M059J (cell line): ENCODE data around the gene APLN. TPM values are rescaled to one million over a fixed set of nuclear protein-coding genes. Genes with fewer than 3 reads are reported as not detected.
A peak's percentile ranks its signal among the peaks of the same experiment; 100 is the strongest.

ENCODE experiments used
- DNase-seq: peaks from one replicate; pipeline ENCODE4 v3.0.0-alpha.2; 2012; ENCODE audit warnings: low read depth
- total RNA-seq: library from RNA; depleted of rRNA; stranded (reverse); fragments of >200 nt; shearing (Covaris generic); gene quantifications from 2 replicates; pipeline ENCODE4 v1.2.3, GENCODE V29; 2014

Gene APLN
- total RNA-seq, 1 experiment from 2014 or later: 2.1 TPM

DNA sequence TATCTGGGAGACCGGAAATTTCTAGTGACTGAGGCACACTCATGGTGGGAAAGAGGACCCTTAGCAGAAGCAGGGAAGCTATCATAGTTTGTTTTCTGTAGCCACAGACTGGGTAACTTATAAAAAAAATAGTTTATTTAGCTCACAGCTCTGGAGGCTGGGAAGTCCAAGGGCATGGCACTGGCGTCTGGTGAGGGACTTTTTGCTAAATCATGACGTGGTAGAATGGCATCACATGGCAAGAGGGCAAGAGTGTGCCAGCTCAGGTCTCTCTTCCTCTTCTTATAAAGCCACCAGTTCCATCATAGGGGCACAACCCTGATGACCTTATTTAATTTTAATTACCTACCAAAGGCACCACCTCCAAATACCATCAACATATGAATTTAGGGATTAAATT lies 13.3 kb downstream of the APLN start:
- DNase-seq: no peak

DNA sequence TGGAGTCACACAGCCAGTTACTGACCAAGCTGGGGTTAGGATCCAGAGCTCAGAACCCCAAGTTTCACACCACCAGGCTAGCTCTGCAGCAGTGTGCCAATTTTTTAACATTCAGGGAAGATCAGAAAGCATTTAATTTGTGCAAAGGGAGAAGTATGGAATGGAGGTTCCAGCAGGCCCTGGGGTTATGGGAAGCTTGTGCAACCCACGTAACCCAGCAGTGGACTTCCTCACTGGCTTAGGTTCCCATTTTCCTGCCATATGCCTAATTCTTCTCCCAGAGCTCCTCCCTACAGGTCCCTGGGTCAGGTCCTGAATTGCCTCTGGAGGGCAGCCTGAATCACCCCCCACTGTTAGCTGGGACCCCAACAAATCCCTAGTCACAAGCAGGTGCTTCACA lies 14.0 kb downstream of the APLN start:
- DNase-seq: no peak

DNA sequence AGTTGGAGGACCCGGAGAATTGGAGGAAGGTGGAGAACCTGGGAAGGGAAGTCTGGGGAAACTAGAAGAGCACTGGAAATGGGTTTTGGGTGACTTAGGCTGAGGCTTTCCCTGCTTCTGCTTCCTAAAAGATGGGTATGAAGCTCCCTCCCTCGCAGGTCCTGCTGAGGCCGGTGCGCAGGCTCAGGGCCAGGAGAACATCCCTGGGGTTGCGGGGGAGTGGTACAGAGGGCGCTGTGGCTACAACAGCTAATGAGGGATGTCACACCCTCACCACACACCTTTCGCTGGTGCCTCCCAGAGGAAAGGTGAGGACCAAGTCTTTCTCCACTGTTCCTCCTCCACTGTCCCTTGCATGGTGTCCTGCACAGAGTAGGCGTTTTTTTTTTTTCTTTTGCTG lies 15.8 kb downstream of the APLN start:
- no peak for DNase-seq

DNA sequence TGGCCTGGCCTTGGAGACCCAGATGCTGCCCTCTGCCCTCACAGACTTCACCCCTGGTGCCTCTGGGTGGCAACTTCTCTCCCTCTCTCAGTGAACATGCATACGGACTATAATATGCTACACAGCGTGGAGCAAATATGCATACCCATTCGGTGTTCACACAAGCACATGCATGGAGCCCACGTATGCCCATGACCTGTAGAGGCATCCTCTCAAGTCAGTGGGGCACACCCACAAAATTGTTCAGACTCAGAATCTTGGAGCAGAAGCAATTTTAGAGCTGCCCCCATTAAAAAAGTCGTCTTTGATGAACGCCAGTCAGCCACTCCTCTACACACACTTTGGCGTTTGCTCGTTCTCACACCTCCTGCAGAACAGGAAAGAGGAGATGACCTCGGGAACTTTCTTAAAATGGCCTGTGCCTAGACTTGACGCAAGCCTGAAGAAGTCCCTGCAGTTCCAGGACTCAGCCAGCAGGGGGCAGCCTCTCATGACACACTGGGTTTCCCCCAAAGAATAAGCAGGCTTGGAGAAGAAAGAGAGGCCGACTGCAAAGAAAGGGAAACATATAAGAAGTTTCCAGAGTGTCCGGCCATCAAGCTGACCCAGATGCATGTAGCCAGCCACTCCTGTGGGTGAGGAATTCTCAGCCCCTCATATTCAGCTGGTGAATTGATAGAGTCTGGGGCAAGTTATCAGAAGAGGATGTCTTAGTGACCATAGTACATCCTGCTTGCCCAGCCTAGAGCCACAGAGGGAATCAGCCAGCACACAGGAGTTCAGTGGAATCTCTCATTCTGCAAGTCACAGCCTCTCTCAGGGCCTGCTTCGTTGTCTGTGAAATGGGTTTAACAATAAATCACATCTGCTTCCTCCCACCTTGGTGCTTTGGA lies 17.3 kb downstream of the APLN start:
- peak; percentile 64 for DNase-seq

DNA sequence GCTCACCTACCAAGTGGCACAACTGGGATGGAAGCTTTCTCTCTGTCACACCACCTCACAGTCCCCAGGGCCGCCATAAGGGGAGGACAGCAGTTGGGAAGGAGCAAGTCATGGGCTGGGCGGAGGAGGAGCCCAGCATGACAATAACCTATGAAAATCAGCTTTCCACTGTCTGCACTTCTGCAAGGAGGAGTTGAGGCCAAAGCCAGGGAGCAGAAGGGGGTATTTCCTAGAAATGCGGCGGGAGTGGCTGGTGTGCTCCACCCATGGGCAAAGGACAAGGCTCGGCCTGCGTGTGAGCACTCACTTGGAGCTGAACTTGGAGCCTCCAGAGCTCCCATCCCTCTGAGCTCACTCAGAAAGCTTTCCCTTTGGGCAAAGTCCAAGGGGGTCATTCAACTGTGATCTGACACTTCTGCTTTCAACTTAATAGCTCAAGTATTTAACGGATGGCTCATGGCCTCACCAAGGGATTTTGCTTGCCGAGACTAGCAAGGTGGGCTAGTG lies 18.5 kb downstream of the APLN start:
- DNase-seq: no peak

DNA sequence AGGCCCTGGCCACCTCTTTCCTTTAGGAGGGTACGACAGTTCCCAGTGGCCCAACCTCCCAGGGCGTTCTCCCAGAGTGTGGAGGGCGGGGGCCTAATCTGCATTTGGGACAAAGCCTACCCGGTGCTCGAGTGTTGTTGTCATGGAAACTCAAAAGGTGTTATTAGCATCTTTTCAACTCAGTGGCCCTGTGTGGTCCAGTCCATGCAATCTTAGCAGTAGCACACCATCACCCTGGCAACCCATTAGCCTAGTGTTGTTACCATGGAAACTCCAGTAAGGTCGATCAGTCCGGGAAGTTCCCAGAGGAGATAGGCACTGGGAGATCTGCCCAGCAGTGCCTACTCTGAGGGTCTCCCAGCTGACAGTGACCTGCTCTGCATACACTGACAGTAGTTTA lies 20.2 kb downstream of the APLN start:
- peak; percentile 33 for DNase-seq

DNA sequence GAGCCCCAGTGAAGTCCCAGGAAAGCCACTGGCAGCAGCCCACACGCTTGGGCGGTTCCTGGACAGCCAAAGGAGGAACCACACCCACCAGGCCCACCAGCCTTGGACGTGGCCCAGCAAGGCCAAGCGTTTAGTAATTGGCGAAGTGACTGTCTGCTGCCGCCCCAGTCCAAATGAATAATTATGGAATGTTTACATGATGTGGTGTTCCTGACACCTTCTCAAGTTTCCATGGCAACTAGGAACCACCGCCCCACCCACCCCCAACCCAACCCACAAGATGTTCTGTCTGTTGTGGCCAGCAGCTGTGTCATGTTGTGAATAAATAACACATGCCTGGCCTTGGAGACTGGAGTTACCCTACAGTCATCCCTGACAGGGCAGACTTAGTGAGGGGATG lies 22.3 kb downstream of the APLN start:
- peak; percentile 33 for DNase-seq

DNA sequence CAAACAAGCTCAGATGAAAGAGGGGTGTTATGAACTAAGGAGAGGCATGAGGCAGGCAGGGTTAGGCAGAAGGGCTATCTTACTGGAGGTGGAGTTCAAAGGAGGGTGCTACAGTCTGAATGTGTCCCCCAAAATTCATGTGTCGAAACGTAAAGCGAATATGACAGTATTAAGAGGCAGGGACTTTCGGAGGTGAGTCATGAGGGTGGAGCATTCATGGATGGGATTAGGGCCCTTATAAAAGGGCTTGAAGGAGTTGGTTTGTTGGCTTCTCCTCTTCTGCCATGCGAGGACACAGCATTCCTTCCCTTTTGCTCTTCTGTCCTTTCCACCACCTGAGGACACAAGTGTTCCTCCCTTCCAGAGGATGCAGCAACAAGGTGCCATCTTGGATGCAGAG lies 22.9 kb downstream of the APLN start:
- no peak for DNase-seq

DNA sequence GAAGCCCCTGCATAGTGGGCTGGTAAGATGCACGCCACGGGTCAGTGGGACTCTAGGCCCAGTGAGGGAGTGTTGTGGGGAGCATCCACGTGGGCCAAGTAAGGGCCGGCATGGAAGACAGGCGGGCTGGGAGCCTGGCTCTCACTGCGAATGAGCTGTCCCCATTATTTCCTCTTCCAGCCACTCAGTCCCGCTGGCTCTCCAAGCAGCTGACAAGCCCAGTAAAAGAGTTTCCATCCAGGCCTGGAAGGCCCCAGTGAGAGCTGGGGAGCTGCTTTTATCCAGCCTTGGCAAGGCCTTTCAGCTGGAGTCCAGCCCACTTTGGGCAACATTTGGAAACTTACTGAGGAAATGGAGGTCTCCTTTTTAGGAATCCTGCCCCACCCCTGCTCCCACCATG lies 24.9 kb downstream of the APLN start:
- no peak for DNase-seq

DNA sequence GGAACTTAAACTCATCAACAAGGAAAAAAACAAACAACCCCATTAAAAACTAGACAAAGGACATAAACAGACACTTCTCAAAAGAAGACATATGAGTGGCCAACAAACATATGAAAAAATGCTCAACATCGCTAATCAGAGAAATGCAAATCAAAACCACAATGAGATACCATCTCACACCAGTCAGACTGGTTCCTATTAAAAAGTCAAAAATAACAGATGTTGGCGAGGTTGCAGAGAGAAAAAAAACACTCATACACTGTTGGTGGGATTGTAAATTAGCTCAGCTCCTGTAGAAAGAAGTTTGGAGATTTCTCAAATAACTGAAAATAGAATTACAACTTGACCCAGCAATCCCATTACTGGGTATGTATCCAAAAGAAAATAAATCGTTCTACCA lies 28.7 kb downstream of the APLN start:
- DNase-seq: peak; percentile 58

DNA sequence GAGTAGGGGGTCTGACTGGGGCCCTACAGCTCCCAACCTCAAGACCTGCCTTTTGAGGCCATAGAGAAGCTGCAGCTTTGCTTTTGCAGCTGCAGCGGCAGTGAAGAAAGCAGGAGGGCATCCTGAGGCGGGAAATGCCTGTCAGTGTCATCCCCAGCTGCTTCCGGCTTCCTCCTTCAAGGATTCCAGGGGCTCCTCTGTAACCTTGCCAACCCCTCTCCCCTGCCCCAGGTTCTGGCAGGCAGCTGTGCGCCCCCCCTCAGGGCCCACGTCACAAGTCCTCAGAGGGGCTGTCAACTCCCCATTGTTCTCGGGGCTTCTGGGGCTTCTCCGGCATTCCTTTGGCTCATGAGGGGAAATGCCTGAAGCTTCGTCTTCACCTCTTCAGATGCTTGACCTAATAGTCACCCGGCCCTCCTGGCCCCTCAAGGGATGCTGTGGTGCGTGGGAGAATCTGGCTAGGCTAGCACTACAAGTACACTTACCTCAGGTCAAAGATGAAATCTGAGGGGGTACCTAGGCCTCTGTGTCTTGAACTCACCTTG lies 31.9 kb downstream of the APLN start:
- DNase-seq: peak; percentile 85

DNA sequence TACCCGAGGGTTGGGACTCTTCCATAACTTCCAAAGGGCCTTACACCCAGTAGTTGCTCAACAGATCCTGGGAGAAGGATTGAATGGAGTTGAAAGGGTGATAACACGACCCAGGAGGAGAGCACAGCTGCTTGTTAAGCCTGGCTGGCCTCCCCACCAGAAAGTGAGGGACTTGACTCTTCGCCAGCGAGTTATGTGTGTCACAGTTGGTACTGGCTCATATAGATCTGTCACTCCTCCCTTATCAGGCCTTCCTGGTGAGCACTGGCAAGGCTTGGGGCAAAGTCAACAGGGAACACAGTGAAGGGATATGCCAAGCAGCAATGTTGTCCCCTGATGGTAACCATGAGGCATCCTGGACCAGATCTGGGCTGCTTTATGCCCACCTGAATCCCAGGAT lies 35.8 kb downstream of the APLN start:
- no peak for DNase-seq

DNA sequence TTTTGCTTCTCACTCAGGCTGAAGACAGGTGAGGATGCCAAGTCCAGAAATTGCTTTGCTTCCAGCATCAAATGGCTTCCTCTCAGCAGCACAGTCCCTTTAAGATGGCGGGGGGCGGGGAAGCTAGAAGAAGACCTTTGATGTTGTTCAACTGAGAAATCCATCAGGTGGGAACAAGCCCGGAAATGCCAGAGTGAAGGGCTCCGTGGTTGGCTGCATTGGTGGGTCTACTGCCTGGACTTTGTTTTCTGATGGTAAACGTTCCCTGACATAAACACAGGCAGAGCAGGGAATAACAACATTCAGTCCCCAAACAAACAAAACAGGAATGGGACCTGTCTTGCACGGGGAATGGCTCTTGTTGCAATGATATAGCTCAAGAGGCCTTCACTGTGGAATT lies 37.3 kb downstream of the APLN start:
- DNase-seq: no peak

DNA sequence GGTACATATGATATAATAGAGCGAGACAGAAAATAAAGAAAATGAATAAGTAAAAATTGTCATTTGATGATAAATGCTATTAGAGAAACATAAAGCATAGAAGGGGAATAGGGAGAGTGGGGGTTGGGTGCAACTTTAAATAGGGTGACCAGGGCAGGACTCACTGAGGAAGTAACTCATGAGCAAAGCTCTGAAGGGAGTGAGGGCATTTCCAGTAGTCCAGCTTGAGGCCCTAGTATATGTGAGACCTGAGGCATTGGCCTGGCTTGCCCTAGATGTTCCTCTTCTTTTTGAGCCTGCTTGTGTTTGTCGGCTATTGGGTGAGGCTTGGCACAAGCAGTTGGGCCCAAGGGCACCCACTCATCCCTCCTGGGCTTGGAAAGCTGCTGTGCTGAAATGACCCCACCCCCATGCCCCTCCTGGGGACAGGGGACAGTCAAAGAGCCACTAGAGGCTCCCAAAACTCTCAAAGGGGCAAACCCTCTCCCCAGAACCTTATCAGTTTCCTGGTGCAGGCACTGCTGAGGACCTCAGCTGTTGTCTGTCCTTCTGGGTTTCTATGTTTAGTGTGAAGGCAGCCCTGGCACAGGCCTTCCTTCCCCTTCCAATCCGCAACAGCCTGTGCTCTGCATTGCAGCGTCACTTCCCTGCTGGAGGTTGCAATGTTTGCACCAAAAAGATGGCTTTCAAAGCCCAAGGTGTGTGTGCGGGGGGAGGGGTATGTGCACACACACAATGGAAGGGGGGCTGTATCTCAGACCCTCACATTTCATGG lies 40.1 kb downstream of the APLN start:
- DNase-seq: no peak

DNA sequence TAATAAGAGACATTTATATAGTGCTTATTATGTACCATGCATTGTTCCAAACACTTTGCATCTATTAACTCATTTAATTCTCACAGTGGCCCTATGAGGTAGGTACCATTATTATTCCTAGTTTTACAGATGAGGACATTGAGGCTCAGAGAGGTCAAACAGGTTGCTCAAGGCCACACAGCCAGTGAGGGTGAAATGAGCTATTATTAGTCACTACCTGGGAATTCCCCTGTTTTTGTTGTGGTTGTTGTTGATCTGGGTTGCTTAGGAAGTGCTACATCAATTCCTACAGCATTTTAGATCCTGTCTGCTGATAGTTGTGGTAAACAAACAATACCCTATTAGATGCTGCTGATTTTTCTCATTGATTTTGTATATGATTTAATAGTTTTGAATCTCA lies 41.2 kb downstream of the APLN start:
- peak; percentile 41 for DNase-seq

DNA sequence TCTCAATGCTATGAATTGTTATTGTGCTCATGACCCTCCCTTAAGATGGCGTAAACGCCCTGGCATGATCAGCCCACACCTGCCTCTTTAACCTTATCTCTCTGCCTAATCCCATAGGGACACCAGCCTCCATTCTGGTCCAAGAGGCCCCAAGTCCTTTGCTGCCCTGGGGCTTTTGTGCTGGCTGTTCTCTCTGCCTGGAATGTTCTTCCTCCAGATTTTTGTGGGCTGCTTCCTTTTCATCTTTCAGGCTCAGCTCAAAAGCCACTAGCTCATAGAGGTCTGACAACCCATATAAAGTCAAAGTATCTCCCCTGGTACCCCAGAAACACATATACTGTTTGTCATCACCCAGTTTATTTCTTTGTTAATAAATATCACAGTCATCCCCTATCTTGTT lies 42.4 kb downstream of the APLN start:
- DNase-seq: no peak

DNA sequence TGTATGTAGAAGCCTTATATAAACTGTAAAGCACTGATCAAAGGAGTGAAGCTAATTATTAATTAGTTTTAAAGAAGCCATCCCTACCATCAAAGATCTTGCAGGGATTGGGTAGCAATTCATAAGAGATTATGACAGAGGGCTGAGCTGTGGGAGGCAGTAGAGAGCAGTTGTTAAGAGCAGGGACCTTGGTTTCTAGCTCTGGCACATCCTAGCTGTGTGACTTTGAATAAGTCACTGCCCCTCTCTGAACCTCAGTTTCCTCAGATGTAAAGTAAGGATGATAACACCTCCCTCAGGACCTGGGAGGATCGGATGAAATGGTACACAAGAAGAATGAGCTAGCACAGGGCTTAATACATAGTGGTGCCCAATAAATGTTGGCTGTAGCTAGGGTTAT lies 45.4 kb downstream of the APLN start:
- no peak for DNase-seq

DNA sequence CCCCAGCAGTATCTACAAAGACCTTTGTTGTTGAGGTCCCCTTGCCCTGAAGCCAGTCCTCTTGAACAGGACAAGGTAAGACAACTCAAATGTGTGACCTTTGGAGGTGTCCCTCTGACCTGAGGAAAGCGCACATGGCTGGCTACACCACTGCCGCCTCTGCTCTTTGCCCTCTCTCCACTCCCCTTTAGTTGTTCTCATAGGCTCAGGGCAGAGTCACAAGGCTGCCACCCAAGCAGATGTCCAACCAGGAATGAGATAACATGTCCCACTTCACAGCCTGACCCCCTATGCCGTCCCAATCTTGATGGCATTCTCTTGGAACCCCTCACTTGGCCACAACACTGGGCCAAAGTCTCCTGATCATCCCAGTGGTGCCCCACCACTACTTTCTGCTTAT lies 46.3 kb downstream of the APLN start:
- no peak for DNase-seq

DNA sequence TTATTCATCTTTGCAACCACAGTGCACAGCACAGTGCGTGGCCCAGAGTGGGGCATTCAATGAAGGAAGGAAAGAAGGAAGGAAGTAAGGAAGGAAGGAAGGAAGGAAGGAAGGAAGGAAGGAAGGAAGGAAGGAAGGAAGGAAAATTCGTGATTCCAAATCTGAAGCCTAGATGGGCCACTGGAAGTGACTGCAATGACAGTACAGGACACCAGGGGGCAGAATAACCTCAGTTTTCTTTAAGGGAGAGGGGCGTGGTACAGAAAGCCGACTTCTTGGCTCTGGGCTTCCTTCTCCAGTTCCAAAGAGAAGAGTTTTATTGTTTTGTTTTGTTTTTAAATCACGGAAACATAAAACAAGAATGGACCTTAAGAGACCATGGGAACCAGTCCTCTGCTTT lies 47.8 kb downstream of the APLN start:
- peak; percentile 61 for DNase-seq

DNA sequence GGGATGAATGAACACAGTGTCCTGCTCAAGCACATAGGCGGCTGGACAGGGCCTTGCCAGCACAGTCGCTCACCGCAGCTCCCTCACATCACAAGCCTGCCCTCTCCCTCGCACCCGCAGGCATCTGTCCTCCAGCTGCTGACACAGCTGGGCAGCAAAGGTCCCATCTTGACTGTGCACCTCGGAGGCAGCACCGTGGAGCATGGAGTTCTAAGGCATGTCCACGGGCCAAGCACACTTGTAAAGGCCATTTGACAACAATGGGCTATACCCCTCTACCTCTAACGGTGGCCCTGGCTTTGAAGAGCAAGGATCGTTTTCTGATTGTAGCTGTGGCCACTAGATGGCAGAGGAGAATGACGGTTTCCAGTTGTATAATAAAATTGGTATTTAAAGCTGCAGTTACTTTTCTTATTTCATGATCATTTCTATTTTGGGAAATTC lies 53.8 kb downstream of the APLN start:
- DNase-seq: peak; percentile 40

DNA sequence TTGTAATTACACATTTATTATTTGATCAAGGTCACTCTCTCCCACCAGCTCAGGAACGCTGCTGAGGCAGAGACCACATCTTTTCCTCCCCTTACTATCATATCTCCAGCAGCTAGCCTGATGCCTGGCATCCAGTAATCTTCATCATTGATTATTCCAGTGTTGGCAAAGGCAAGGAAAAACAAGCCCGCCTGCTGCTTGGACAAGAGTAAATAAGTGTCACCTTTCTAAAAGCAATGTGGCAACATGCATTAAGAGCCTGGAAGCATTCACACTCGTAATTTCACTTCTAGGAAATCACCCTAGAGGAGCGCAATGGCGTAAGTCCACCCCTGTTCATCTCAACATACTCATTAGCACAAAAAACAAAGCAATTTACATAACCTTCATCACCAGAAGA lies 54.8 kb downstream of the APLN start:
- DNase-seq: no peak

DNA sequence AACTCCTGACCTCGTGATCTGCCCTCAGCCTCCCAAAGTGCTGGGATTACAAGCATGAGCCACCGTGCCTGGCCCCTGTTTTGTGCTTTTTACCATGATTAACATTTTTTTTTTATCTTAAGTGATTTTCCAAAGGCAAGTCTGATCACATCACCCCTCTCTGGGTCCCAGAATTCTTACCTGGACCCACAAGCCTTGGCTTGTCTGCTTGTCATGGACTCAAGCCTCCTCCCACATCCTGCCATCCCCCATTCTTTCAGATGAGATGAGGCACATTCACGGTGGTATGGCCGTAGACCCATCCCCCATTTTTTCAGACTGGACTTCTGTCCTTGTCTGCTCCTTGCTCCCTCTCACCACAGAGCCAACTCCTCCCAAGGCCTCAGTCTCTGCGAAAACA lies 55.3 kb downstream of the APLN start:
- no peak for DNase-seq

DNA sequence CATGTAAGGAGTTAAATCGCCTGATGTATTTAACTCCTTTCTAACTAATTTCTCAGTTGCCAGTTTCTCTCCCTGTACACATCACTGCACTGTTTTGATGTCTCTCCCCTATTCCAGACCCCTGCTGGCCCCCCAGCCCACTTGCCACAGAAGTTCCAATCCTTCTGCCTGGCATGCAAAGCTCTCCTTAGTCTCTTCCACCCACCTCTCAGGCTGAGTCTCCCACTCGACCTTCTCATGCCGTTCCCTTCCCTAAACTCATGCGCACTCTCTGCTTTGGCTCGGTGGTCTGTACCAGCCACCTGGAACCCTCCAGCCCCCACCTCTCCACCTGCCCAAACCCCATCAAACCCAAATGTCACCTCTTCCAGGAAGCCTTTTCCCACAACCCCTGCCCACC lies 56.9 kb downstream of the APLN start:
- DNase-seq: no peak
